A549 (cell line): ENCODE measurements around the gene SUPV3L1. TPM values are rescaled to one million over a fixed set of nuclear protein-coding genes. Genes with fewer than 3 reads are reported as not detected.
"Not testable (repeated sequence)": the region's sequence is repeated elsewhere in the genome, so short reads cannot be mapped to it uniquely, and the experiment has no call there.

Experiments used
- ATAC-seq, 2 experiments: fragments of 200-7000 bp in 1 of 2; fragments of >200 bp in 1 of 2; cut with Nextera tagmentation in 1 of 2; cut with Tn5 transposase in 1 of 2; 3 replicates each; pipeline versions ENCODE4 v1.8.0 to v1.9.1; 2018 to 2020; ENCODE audit warnings: mild to moderate bottlenecking in 1 of 2, moderate library complexity in 1 of 2
- CTCF ChIA-PET: fragments of 300-600 bp; sonication (Branson Sonifier 250); formaldehyde crosslinking; extraction: SDS; loops from one replicate; lab custom pipeline; 2021; ENCODE audit warnings: antibody characterized with exemption, inconsistent platforms; lab: Yijun Ruan, JAX
- POLR2A ChIA-PET: fragments of 350-600 bp; formaldehyde crosslinking; extraction: SDS; loops from one replicate; lab custom pipeline; 2021; ENCODE audit warnings: antibody characterized with exemption, inconsistent platforms; lab: Yijun Ruan, JAX
- DNase-seq, 2 experiments: peaks; one replicate each; pipeline versions ENCODE4 v3.0.0 to v3.0.0-alpha.2; 2011 to 2016; ENCODE audit warnings: low read depth in 1 of 2, low spot score in 1 of 2
- FAIRE-seq: peaks from 2 replicates; lab custom pipeline; 2011; peaks lifted over from hg19 to GRCh38; lab: Jason Lieb, UNC
- H3K27ac ChIP-seq, 2 experiments: fragments of >200 bp; sonication (Bioruptor Twin); formaldehyde crosslinking; 3 replicates each; pipeline ENCODE4 v1.5.1; 2016 to 2017
- H3K4me1 ChIP-seq: fragments of >200 bp; sonication (Bioruptor Twin); formaldehyde crosslinking; 3 replicates; pipeline ENCODE4 v1.6.1; 2016
- H3K4me2 ChIP-seq: fragments of >200 bp; sonication (Bioruptor Twin); formaldehyde crosslinking; 3 replicates; pipeline ENCODE4 v1.6.1; 2016
- H3K4me3 ChIP-seq: fragments of >200 bp; sonication (Bioruptor Twin); formaldehyde crosslinking; 3 replicates; pipeline ENCODE4 v1.5.1; 2016
- H3K9me3 ChIP-seq: fragments of >200 bp; sonication (Bioruptor Twin); formaldehyde crosslinking; 3 replicates; pipeline ENCODE4 v1.6.1; 2016
- BHLHE40 ChIP-seq: IDR thresholded peaks from 2 replicates; pipeline ENCODE4 v1.6.1; 2012; ENCODE audit warnings: low read depth, low read length, inconsistent platforms
- CBX2 ChIP-seq: fragments of 200-600 bp; sonication (generic); IDR thresholded peaks from 2 replicates; pipeline ENCODE4 v1.6.1; 2016; ENCODE audit warnings: low read depth, mild to moderate bottlenecking, borderline replicate concordance
- CBX8 ChIP-seq: fragments of 200-600 bp; sonication (generic); IDR thresholded peaks from 2 replicates; pipeline ENCODE4 v1.6.1; 2016
- CHD2 ChIP-seq: fragments of 150-350 bp; IDR thresholded peaks from 2 replicates; pipeline ENCODE4 v1.6.1; 2014; ENCODE audit warnings: low read length; ENCODE audit not compliant: partially characterized antibody
- ESRRA ChIP-seq: fragments of 150-350 bp; IDR thresholded peaks from 2 replicates; pipeline ENCODE4 v1.6.1; 2014; ENCODE audit warnings: mild to moderate bottlenecking, low read length, borderline replicate concordance
- FOSL2 ChIP-seq, 2 experiments: fragments of 450-650 bp in 1 of 2; fragments of >200 bp in 1 of 2; sonication (Bioruptor Twin) in 1 of 2; formaldehyde crosslinking; IDR thresholded peaks; 2 replicates each; pipeline versions ENCODE4 v1.5.0 to v1.6.1; 2016 to 2020; ENCODE audit warnings: mild to moderate bottlenecking in 1 of 2, moderate library complexity in 1 of 2
- GATA3 ChIP-seq: IDR thresholded peaks from 2 replicates; pipeline ENCODE4 v1.6.1; 2012; ENCODE audit warnings: borderline replicate concordance
- HDAC2 ChIP-seq: fragments of 200-600 bp; sonication (generic); IDR thresholded peaks from 2 replicates; pipeline ENCODE4 v1.6.1; 2016
- HEYL ChIP-seq: fragments of 250-450 bp; sonication (Bioruptor Pico); IDR thresholded peaks from 2 replicates; pipeline ENCODE4 v1.8.0; 2021; ENCODE audit warnings: mild to moderate bottlenecking, moderate library complexity
- HOXB13 ChIP-seq: fragments of 250-450 bp; sonication (Bioruptor Pico); IDR thresholded peaks from 2 replicates; pipeline ENCODE4 v1.5.0; 2020; ENCODE audit warnings: low read depth, mild to moderate bottlenecking, moderate library complexity
- KDM1A ChIP-seq: fragments of 200-600 bp; sonication (generic); IDR thresholded peaks from 2 replicates; pipeline ENCODE4 v1.6.1; 2016; ENCODE audit warnings: low read depth, mild to moderate bottlenecking
- KDM5A ChIP-seq: fragments of 200-600 bp; sonication (generic); IDR thresholded peaks from 2 replicates; pipeline ENCODE4 v1.6.1; 2016; ENCODE audit warnings: antibody characterized with exemption, mild to moderate bottlenecking
- MAZ ChIP-seq: fragments of 150-350 bp; IDR thresholded peaks from 2 replicates; pipeline ENCODE4 v1.6.1; 2014; ENCODE audit warnings: antibody characterized with exemption, low read depth, low read length, borderline replicate concordance
- NFE2L2 ChIP-seq: fragments of 150-350 bp; conservative IDR thresholded peaks from 2 replicates; pipeline ENCODE4 v1.6.1; 2014; ENCODE audit warnings: low read length
- RARB ChIP-seq: fragments of 250-450 bp; sonication (Bioruptor Pico); IDR thresholded peaks from 2 replicates; pipeline ENCODE4 v1.8.0; 2021; ENCODE audit warnings: mild to moderate bottlenecking, moderate library complexity
- SMC3 ChIP-seq: fragments of >200 bp; sonication (Bioruptor Twin); formaldehyde crosslinking; IDR thresholded peaks from 3 replicates; pipeline ENCODE4 v1.6.1; 2018; ENCODE audit warnings: inconsistent platforms
- SREBF2 ChIP-seq: fragments of 450-650 bp; IDR thresholded peaks from 2 replicates; pipeline ENCODE4 v1.6.1; 2014; ENCODE audit warnings: mild to moderate bottlenecking, moderate library complexity
- TP53 ChIP-seq: fragments of 250-450 bp; sonication (Bioruptor Pico); IDR thresholded peaks from 2 replicates; pipeline ENCODE4 v1.5.0; 2021; ENCODE audit warnings: mild to moderate bottlenecking, moderate library complexity
- ZSCAN20 ChIP-seq: fragments of 250-450 bp; sonication (Bioruptor Pico); IDR thresholded peaks from 2 replicates; pipeline ENCODE4 v1.8.0; 2022; ENCODE audit warnings: mild to moderate bottlenecking, moderate library complexity
- WGBS: methylation state at CpG from one replicate; pipeline ENCODE4 v1.1.6; 2017; ENCODE audit errors: missing lambda C conversion rate; 5-methylcytosine and 5-hydroxymethylcytosine counted together
- polyA plus RNA-seq, 4 experiments: library from polyadenylated mRNA; depleted of rRNA in 3 of 4; stranded (reverse); fragments of >200 nt; fragmentation: RNase III in 1 of 4; extraction: RNeasy Plus Mini Kit Qiagen cat#74134 plus additional on column Dnase treatment in 1 of 4; gene quantifications; 2 replicates in 3 of 4; 3 replicates in 1 of 4; pipeline ENCODE4 v1.2.3, GENCODE V29; 2011 to 2017
- TF ChIP-seq, protein P1 (sequence below): fragments of 200-600 bp; sonication (generic); IDR thresholded peaks from 2 replicates; pipeline ENCODE4 v1.6.1; 2016; ENCODE audit warnings: antibody characterized with exemption, mild to moderate bottlenecking, moderate library complexity
- TF ChIP-seq, protein P2 (sequence below): fragments of >200 bp; sonication (Bioruptor Twin); formaldehyde crosslinking; IDR thresholded peaks from 3 replicates; pipeline ENCODE4 v1.6.1; 2016
- TF ChIP-seq, protein P3 (sequence below): IDR thresholded peaks from 2 replicates; pipeline ENCODE4 v1.6.1; 2012
- TF ChIP-seq, protein P4 (sequence below): fragments of >200 bp; sonication (Bioruptor Twin); formaldehyde crosslinking; IDR thresholded peaks from 2 replicates; pipeline ENCODE4 v1.6.1; 2016
- TF ChIP-seq, protein P5 (sequence below): fragments of 250-450 bp; sonication (Bioruptor Pico); IDR thresholded peaks from 2 replicates; pipeline ENCODE4 v1.5.0; 2020; ENCODE audit warnings: low read depth, mild to moderate bottlenecking, moderate library complexity

SUPV3L1 gene
- polyA plus RNA-seq, 2 of the 4 experiments (the other 2 are of a cell fraction), result 31.9 to 57.4 TPM

DNA sequence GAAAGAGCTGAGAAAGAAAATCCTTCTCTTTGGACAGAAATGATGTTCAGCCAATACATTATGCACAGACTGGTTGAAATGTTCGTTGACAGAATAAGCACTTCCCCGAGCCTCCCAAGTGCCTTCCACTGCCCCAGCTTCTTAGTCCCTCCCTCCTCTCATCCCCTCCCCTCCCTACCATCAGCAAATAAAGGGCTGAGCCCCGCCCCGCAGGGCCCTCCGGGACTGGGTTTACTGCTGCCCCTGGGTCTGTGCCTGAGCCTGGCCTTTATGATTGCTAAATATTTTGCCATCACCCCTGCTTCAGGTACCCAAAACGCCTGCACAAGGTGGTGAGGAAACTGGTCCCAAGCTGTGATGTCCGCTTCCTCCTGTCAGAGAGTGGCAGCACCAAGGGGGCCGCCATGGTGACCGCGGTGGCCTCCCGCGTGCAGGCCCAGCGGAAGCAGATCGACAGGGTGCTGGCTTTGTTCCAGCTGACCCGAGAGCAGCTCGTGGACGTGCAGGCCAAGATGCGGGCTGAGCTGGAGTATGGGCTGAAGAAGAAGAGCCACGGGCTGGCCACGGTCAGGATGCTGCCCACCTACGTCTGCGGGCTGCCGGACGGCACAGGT is 68.2 kb downstream of the SUPV3L1 start:
- no peak for DNase-seq
- 87% methylated on average over 24 of the region's 24 CpGs for WGBS
- Histone ChIP-seq H3K9me3 (no peaks in the 10 kb centered on the region), H3K27ac (no peak overlapping the region), H3K4me2 (no peak overlapping the region), H3K4me1 (no peaks in the 10 kb centered on the region), H3K4me3 (no peak overlapping the region)
- POLR2A ChIA-PET, result no interaction called here
- CTCF ChIA-PET, result interaction anchor here (1.8 to 21.3 kb wide), 2 partner anchors 10 to 150 kb away, joined by 7 to 424 read pairs; no protein-coding TSS in a partner anchor
- FAIRE-seq, result no peak
- no peak for ATAC-seq
- TF ChIP-seq, protein P1, sequence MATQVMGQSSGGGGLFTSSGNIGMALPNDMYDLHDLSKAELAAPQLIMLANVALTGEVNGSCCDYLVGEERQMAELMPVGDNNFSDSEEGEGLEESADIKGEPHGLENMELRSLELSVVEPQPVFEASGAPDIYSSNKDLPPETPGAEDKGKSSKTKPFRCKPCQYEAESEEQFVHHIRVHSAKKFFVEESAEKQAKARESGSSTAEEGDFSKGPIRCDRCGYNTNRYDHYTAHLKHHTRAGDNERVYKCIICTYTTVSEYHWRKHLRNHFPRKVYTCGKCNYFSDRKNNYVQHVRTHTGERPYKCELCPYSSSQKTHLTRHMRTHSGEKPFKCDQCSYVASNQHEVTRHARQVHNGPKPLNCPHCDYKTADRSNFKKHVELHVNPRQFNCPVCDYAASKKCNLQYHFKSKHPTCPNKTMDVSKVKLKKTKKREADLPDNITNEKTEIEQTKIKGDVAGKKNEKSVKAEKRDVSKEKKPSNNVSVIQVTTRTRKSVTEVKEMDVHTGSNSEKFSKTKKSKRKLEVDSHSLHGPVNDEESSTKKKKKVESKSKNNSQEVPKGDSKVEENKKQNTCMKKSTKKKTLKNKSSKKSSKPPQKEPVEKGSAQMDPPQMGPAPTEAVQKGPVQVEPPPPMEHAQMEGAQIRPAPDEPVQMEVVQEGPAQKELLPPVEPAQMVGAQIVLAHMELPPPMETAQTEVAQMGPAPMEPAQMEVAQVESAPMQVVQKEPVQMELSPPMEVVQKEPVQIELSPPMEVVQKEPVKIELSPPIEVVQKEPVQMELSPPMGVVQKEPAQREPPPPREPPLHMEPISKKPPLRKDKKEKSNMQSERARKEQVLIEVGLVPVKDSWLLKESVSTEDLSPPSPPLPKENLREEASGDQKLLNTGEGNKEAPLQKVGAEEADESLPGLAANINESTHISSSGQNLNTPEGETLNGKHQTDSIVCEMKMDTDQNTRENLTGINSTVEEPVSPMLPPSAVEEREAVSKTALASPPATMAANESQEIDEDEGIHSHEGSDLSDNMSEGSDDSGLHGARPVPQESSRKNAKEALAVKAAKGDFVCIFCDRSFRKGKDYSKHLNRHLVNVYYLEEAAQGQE, result no peak
- TF ChIP-seq, protein P2, sequence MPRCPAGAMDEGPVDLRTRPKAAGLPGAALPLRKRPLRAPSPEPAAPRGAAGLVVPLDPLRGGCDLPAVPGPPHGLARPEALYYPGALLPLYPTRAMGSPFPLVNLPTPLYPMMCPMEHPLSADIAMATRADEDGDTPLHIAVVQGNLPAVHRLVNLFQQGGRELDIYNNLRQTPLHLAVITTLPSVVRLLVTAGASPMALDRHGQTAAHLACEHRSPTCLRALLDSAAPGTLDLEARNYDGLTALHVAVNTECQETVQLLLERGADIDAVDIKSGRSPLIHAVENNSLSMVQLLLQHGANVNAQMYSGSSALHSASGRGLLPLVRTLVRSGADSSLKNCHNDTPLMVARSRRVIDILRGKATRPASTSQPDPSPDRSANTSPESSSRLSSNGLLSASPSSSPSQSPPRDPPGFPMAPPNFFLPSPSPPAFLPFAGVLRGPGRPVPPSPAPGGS, result no peak
- no peak for TF ChIP-seq BHLHE40
- no peak for TF ChIP-seq NFE2L2
- no peak for TF ChIP-seq FOSL2 (IDR thresholded peaks at IDR 0.05)
- TF ChIP-seq FOSL2 (CRISPR knock-in tag; IDR thresholded peaks at IDR 0.05), result no peak
- TF ChIP-seq SREBF2, result no peak
- TF ChIP-seq SMC3, result no peak
- no peak for TF ChIP-seq KDM5A
- TF ChIP-seq CBX8, result no peak
- TF ChIP-seq, protein P3, sequence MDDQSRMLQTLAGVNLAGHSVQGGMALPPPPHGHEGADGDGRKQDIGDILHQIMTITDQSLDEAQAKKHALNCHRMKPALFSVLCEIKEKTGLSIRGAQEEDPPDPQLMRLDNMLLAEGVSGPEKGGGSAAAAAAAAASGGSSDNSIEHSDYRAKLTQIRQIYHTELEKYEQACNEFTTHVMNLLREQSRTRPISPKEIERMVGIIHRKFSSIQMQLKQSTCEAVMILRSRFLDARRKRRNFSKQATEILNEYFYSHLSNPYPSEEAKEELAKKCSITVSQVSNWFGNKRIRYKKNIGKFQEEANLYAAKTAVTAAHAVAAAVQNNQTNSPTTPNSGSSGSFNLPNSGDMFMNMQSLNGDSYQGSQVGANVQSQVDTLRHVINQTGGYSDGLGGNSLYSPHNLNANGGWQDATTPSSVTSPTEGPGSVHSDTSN, result no peak
- TF ChIP-seq CHD2, result no peak
- TF ChIP-seq, protein P4, sequence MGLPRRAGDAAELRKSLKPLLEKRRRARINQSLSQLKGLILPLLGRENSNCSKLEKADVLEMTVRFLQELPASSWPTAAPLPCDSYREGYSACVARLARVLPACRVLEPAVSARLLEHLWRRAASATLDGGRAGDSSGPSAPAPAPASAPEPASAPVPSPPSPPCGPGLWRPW, result no peak
- no peak for TF ChIP-seq HDAC2
- no peak for TF ChIP-seq MAZ
- TF ChIP-seq CBX2, result no peak
- no peak for TF ChIP-seq HOXB13 (CRISPR knock-in tag)
- TF ChIP-seq GATA3, result no peak
- TF ChIP-seq ESRRA, result no peak
- TF ChIP-seq RARB, result no peak
- TF ChIP-seq, protein P5, sequence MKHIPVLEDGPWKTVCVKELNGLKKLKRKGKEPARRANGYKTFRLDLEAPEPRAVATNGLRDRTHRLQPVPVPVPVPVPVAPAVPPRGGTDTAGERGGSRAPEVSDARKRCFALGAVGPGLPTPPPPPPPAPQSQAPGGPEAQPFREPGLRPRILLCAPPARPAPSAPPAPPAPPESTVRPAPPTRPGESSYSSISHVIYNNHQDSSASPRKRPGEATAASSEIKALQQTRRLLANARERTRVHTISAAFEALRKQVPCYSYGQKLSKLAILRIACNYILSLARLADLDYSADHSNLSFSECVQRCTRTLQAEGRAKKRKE (CRISPR knock-in tag), result no peak

DNA sequence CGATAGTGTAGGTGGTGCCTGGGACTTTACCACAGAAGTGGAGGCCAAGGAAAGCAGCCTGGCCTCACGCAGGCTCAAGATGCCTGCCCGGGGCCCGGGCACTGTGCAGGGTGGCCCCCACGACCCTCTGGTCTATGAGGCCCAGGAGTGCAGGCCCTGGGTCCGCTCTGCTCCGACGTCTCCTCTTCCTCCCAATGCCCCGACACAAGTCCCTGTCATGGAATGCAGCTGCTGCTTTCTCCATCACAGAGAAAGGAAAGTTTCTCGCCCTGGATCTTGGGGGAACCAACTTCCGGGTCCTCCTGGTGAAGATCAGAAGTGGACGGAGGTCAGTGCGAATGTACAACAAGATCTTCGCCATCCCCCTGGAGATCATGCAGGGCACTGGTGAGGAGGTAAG is 70.0 kb downstream of the SUPV3L1 start:
- no peak overlapping the region for H3K4me3 ChIP-seq
- no peaks in the 10 kb centered on the region for H3K4me1 ChIP-seq
- H3K27ac ChIP-seq, result no peak overlapping the region
- no peak for DNase-seq
- no peak overlapping the region for H3K4me2 ChIP-seq
- FAIRE-seq, result no peak
- ATAC-seq, result no peak
- ChIA-PET CTCF (no interaction called here), POLR2A (interaction anchor here (0.6 kb wide), 1 partner anchor 514 kb away, joined by 4 read pairs; no protein-coding TSS in a partner anchor)
- 94% methylated on average over 14 of the region's 14 CpGs for WGBS
- TF ChIP-seq KDM1A, result no peak
- no peak for TF ChIP-seq TP53 (CRISPR knock-in tag)
- no peak for TF ChIP-seq HEYL (CRISPR knock-in tag)
- no peak for TF ChIP-seq ZSCAN20 (CRISPR knock-in tag)
- TF ChIP-seq RARB, result no peak
- H3K9me3 ChIP-seq, result no peaks in the 10 kb centered on the region

DNA sequence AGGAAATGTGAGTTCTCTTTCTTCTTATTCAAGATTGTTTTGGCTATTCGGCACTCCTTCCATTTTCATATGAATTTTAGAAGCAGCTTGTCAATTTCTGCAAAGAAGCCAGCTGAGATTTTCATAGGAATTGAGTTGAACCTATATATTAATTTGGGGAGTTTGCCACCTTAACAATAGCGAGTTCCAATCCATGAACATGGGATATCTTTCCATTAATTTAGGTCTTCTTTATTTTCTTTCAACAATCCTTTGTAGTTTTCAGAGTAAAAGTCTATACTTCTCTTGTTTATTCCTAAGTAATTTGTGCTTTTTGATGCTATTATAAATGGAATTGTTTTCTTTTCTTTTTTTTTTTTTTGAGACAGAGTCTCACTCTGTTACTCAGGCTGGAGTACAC is 71.4 kb downstream of the SUPV3L1 start:
- H3K27ac ChIP-seq, ATAC-seq, POLR2A ChIA-PET, H3K4me3 ChIP-seq, H3K4me2 ChIP-seq, FAIRE-seq, H3K9me3 ChIP-seq, DNase-seq, H3K4me1 ChIP-seq: not testable (repeated sequence)
- WGBS, result 90% methylated on average over 2 of the region's 2 CpGs
- CTCF ChIA-PET, result interaction anchor here (1.3 to 1.9 kb wide), 4 partner anchors 12 to 156 kb away, joined by 3 to 6 read pairs (median 4); no protein-coding TSS in a partner anchor
